Right atrium auricular region (tissue), 2 donors: ENCODE data around the gene ME2. TPM values are rescaled to one million over a fixed set of nuclear protein-coding genes. Genes with fewer than 3 reads are reported as not detected.

Experiments
- DNase-seq: peaks from one replicate; pipeline ENCODE4 v3.0.0-alpha.2; 2019; ENCODE audit warnings: low spot score
- H3K27ac ChIP-seq, 2 donors: fragments of 200-600 bp; sonication (generic); 1 replicate in 1 of 2; 2 replicates in 1 of 2; pipeline ENCODE4 v1.5.1; 2016 to 2019
- H3K27me3 ChIP-seq, 2 donors: fragments of 200-600 bp; sonication (generic); one replicate each; pipeline versions ENCODE4 v1.5.1 to v1.6.0; 2017 to 2019
- H3K36me3 ChIP-seq: fragments of 200-600 bp; sonication (generic); one replicate; pipeline ENCODE4 v1.5.1; 2016
- H3K4me1 ChIP-seq, 2 donors: fragments of 200-600 bp; sonication (generic); one replicate each; pipeline versions ENCODE4 v1.5.1 to v1.6.0; 2017 to 2019
- H3K4me3 ChIP-seq, 2 donors: fragments of 200-600 bp; sonication (generic); 1 replicate in 1 of 2; 2 replicates in 1 of 2; pipeline ENCODE4 v1.5.1; 2017 to 2019; ENCODE audit warnings: mild to moderate bottlenecking in 1 of 2, moderate library complexity in 1 of 2
- H3K9me3 ChIP-seq, 2 donors: fragments of 200-600 bp; sonication (generic); one replicate each; pipeline ENCODE4 v1.5.1; 2019
- total RNA-seq, 2 donors: library from RNA; depleted of rRNA; stranded (reverse); fragments of >200 nt; gene quantifications; one replicate each; pipeline ENCODE4 v1.1.0, GENCODE V29; 2016
- TF ChIP-seq, protein P1 (sequence below), 2 donors: fragments of 200-600 bp; sonication (generic); IDR thresholded peaks; one replicate each; pipeline ENCODE4 v1.5.1; 2019; ENCODE audit warnings: antibody characterized with exemption in 2 of 2

Gene ME2
- total RNA-seq, 2 donors from 2014 or later: 82.0 to 117 TPM

DNA sequence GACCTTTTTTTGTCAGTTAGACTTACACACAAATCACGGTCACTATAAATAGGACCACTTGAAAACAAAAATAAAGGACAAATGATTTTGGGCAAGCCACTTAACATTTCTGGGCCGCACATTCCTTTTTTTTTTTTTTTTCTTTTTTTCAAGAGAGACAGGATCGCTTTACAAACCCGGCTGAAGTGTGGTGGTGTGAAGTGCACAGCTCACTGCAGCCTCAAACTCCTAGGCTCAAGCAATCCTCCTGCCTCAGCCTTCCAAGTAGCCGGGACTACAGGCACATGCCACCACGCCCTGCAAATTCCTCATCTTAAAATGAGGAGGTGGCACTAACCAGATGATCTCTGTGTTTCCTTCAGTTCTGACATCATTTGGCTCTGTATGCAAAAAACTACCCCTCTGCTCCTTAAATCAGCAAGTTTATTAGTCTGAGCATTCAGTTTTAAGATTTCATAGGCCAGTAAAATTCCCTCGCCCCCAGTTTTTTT, 30.8 kb upstream of the ME2 start:
- peaks cover 0 to 35% of the 10 kb centered on the region in 2 donors for H3K4me1 ChIP-seq
- peak overlapping the region in 1 of 2 donors; percentile 77 for H3K27ac ChIP-seq
- no peaks in the 10 kb centered on the region for H3K36me3 ChIP-seq
- H3K4me3 ChIP-seq: no peak overlapping the region
- H3K9me3 ChIP-seq: no peaks in the 10 kb centered on the region
- DNase-seq: no peak
- H3K27me3 ChIP-seq: no peaks in the 10 kb centered on the region
- TF ChIP-seq, protein P1, sequence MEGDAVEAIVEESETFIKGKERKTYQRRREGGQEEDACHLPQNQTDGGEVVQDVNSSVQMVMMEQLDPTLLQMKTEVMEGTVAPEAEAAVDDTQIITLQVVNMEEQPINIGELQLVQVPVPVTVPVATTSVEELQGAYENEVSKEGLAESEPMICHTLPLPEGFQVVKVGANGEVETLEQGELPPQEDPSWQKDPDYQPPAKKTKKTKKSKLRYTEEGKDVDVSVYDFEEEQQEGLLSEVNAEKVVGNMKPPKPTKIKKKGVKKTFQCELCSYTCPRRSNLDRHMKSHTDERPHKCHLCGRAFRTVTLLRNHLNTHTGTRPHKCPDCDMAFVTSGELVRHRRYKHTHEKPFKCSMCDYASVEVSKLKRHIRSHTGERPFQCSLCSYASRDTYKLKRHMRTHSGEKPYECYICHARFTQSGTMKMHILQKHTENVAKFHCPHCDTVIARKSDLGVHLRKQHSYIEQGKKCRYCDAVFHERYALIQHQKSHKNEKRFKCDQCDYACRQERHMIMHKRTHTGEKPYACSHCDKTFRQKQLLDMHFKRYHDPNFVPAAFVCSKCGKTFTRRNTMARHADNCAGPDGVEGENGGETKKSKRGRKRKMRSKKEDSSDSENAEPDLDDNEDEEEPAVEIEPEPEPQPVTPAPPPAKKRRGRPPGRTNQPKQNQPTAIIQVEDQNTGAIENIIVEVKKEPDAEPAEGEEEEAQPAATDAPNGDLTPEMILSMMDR (IDR thresholded peaks at IDR 0.05): no peak

DNA sequence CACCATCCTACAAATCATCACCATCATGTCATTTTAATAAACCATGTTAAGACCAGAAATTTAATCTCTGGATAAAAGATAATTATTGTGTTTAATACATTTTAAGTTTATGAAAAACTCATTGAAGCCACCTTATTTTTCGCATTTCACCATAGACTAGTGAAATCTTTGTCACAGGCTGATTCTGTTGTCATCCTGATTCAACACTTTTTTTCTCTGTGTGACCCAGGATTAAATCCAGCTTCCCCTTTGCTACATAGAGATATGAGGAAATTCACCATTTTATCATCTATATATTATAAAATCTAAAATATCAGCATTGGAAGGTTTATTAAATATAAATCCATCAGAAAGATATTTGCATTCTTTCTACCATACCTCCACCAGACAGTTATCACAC, 29.9 kb upstream of the ME2 start:
- no peaks in the 10 kb centered on the region for H3K36me3 ChIP-seq
- no peaks in the 10 kb centered on the region for H3K9me3 ChIP-seq
- DNase-seq: no peak
- H3K27me3 ChIP-seq: no peaks in the 10 kb centered on the region
- TF ChIP-seq, protein P1 (IDR thresholded peaks at IDR 0.05): no peak
- H3K4me1 ChIP-seq: peaks cover 0 to 35% of the 10 kb centered on the region in 2 donors
- H3K4me3 ChIP-seq: no peak overlapping the region
- peak overlapping the region in 1 of 2 donors; percentile 77 for H3K27ac ChIP-seq

DNA sequence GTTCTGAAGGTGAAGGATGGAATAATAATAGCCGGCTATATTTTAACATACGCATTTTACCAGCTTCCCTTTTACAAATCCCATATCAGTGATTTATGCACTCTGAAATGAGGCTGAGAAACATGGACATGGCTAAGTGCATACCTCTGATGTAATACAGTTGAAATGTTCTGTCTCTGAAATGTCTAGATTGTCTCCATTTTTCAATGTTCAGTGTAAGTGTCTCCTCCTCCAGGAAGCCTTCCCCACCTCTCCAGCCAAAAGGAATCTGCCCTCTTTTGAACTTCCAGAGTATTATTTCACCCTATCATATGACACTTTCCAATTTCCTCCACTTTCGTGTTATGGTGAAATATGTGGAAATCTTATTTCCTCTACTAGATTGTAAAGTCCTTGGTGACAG, 29.5 kb upstream of the ME2 start:
- Histone ChIP-seq H3K9me3 (no peaks in the 10 kb centered on the region), H3K27ac (peak overlapping the region in 1 of 2 donors; percentile 77), H3K4me1 (peaks cover 0 to 35% of the 10 kb centered on the region in 2 donors), H3K4me3 (no peak overlapping the region), H3K27me3 (no peaks in the 10 kb centered on the region), H3K36me3 (no peaks in the 10 kb centered on the region)
- TF ChIP-seq, protein P1 (IDR thresholded peaks at IDR 0.05): no peak
- no peak for DNase-seq

DNA sequence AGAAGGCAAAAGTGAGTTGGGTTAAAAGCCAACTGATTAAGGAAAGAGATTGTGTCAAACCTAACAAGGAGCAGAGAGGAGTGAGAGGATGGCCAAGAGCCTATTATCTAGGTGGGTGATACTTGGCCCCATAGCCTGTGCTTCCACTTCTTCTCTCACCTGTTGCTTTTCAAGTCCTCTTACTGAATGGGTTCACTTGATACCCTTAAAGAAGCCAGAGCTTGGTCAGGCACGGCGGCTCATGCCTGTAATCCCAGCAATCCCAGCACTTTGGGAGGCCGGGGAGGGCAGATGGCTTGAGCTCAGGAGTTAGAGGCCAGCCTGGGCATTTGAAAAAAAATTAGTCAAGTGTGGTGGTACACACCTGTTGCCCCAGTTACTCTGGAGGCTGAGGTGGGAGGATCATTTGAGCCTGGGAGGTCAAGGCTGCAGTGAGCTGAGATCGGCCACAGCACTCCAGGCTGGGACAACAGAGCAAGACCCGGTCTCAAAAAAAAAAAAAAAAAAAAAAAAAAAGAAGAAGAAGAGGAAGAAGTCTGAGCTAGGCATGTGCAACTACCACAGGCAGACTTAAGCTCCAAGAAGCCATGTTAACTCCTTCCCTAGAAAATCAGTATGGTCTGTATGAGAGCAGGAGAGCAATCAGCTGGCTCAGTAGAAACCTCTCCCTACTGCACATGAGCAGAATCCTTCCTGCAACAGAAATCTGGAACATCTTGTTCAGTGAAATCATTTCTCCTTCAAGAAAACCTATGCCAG, 28.4 kb upstream of the ME2 start:
- DNase-seq: no peak
- Histone ChIP-seq H3K36me3 (no peaks in the 10 kb centered on the region), H3K27me3 (no peaks in the 10 kb centered on the region), H3K4me3 (no peak overlapping the region), H3K27ac (no peak overlapping the region), H3K4me1 (peaks cover 0 to 29% of the 10 kb centered on the region in 2 donors), H3K9me3 (no peaks in the 10 kb centered on the region)
- TF ChIP-seq, protein P1 (IDR thresholded peaks at IDR 0.05): no peak

DNA sequence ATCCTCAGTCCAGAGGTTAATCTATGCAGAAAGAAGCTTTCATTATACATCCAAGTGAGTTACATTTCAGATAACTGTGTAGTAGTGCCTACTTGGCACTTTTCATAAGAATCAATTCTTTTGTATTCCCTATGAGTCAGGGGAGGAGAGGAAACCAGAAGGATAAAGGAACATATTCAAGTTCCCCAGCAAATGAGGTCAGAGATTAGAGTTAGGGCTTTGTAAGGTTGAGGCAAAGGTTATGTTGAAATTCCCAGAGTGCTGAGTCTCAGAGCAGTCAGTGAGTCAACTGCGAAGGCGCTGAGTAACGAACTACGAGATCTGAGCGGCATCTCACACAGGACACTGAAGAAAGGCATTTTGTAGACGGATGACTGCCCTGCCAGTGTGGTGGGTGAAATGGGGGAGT, 25.1 kb upstream of the ME2 start:
- peak overlapping the region in 1 of 2 donors; percentile 40 for H3K27ac ChIP-seq
- no peaks in the 10 kb centered on the region for H3K36me3 ChIP-seq
- no peak overlapping the region for H3K4me3 ChIP-seq
- H3K9me3 ChIP-seq: no peaks in the 10 kb centered on the region
- no peaks in the 10 kb centered on the region for H3K27me3 ChIP-seq
- TF ChIP-seq, protein P1 (IDR thresholded peaks at IDR 0.05): no peak
- peaks cover 0 to 11% of the 10 kb centered on the region in 2 donors for H3K4me1 ChIP-seq
- no peak for DNase-seq
